Transverse colon (tissue), 4 donors: Measurements from ENCODE around the gene VANGL1. TPM values are rescaled to one million over a fixed set of nuclear protein-coding genes. Genes with fewer than 3 reads are reported as not detected.
A peak's percentile ranks its signal among the peaks of the same experiment; 100 is the strongest.

ENCODE experiments used
- DNase-seq: peaks from one replicate; pipeline ENCODE4 v3.0.0-alpha.2; 2019
- H3K27ac ChIP-seq, 4 donors: fragments of 200-600 bp; sonication (generic); 2 replicates each; pipeline ENCODE4 v1.5.1; 2016 to 2018; ENCODE audit warnings: inconsistent platforms in 4 of 4
- H3K27me3 ChIP-seq: fragments of 200-600 bp; sonication (generic); 2 replicates; pipeline ENCODE4 v1.5.1; 2017; ENCODE audit warnings: inconsistent platforms
- H3K36me3 ChIP-seq, 4 donors: fragments of 200-600 bp; sonication (generic); 2 replicates each; pipeline ENCODE4 v1.5.1; 2017 to 2019; ENCODE audit warnings: inconsistent platforms in 4 of 4
- H3K4me1 ChIP-seq, 4 donors: fragments of 200-600 bp; sonication (generic); 2 replicates each; pipeline ENCODE4 v1.5.1; 2017 to 2020; ENCODE audit warnings: inconsistent platforms in 4 of 4
- H3K4me3 ChIP-seq, 4 donors: fragments of 200-600 bp; sonication (generic); 1 replicate in 1 of 4; 2 replicates in 3 of 4; pipeline versions ENCODE4 v1.5.1 to v1.6.1; 2017 to 2019; ENCODE audit warnings: inconsistent platforms in 4 of 4
- H3K9me3 ChIP-seq, 2 donors: fragments of 200-600 bp; sonication (generic); 2 replicates each; pipeline ENCODE4 v1.5.1; 2017 to 2019; ENCODE audit warnings: inconsistent platforms in 2 of 2
- CTCF ChIP-seq, 5 experiments: fragments of 200-600 bp in 3 of 5; fragments of 450-650 bp in 2 of 5; sonication (generic) in 3 of 5; IDR thresholded peaks; 1 replicate in 2 of 5; 2 replicates in 3 of 5; pipeline ENCODE4 v1.5.1; 2016 to 2017; ENCODE audit warnings: antibody characterized with exemption in 5 of 5, inconsistent platforms in 3 of 5, mild to moderate bottlenecking in 2 of 5, moderate library complexity in 1 of 5
- EP300 ChIP-seq: sonication (generic); formaldehyde crosslinking; IDR thresholded peaks from one replicate; pipeline ENCODE4 v1.6.1; 2017; ENCODE audit warnings: antibody characterized with exemption, low read depth
- POLR2A ChIP-seq: fragments of 450-650 bp; IDR thresholded peaks from one replicate; pipeline ENCODE4 v1.6.1; 2016; ENCODE audit warnings: antibody characterized with exemption, mild to moderate bottlenecking, moderate library complexity
- POLR2AphosphoS5 ChIP-seq, 3 donors: sonication (generic); formaldehyde crosslinking; IDR thresholded peaks; one replicate each; pipeline ENCODE4 v1.6.1; 2016; ENCODE audit warnings: antibody characterized with exemption in 3 of 3
- WGBS, 2 donors: methylation state at CpG; one replicate each; pipeline ENCODE4 v1.1.5; 2018; ENCODE audit warnings: low coverage in 1 of 2; 5-methylcytosine and 5-hydroxymethylcytosine counted together
- in situ Hi-C, 4 donors: fragments of 200-750 bp; cut with MboI; loops; one replicate each; pipeline versions ENCODE4 v1.15.0 to v1.15.1; 2017; ENCODE audit warnings: low sequenced_read_pairs in 3 of 4, low pct_ligation_motif_present in 1 of 4, low pct_unique_long_range_greater_than_20kb in 1 of 4
- intact Hi-C: fragments of 100-400 bp; cut with DNase I; formaldehyde crosslinking; loops from one replicate; pipeline ENCODE4 v1.15.1; 2023; ENCODE audit warnings: low total_unique reads
- total RNA-seq, 4 donors: library from RNA; depleted of rRNA; stranded (reverse); fragments of >200 nt; gene quantifications; one replicate each; pipeline ENCODE4 v1.1.0, GENCODE V29; 2016

Gene VANGL1
- total RNA-seq, 4 donors from 2014 or later: 5.6 to 26.9 (median 16.9) TPM

- H3K4me1 ChIP-seq: no peaks in the 10 kb centered on the region
- intact Hi-C loops (loop anchor here (5.0 kb wide), 1 partner anchor 611 kb away; no protein-coding TSS in a partner anchor), in situ Hi-C loops (loop anchor here in 1 of 4 donors (10.0 kb wide), 1 partner anchor 54 kb away; the partner anchor contains the start of gene CASQ2)
- H3K27me3 ChIP-seq: no peaks in the 10 kb centered on the region
- WGBS, 2 donors: 0 to 60% methylated on average over 1 to 9 of the region's 9 CpGs
- no peaks in the 10 kb centered on the region for H3K9me3 ChIP-seq
- H3K36me3 ChIP-seq: no peaks in the 10 kb centered on the region
- H3K4me3 ChIP-seq: no peak overlapping the region
- H3K27ac ChIP-seq: no peak overlapping the region
- DNase-seq: no peak
- TF ChIP-seq POLR2A: no peak
- no peak for TF ChIP-seq EP300
- TF ChIP-seq CTCF (IDR thresholded peaks at IDR 0.05): no peak
- no peak for TF ChIP-seq POLR2AphosphoS5 (IDR thresholded peaks at IDR 0.05)
Measured at GRCh38 chr1:115710859-115711624, 69.3 kb downstream of the VANGL1 start.

- in situ Hi-C loops (loop anchor here in 1 of 4 donors (10.0 kb wide), 1 partner anchor 52 kb away; the partner anchor contains the start of gene CASQ2), intact Hi-C loops (loop anchor here (5.0 kb wide), 1 partner anchor 609 kb away; no protein-coding TSS in a partner anchor)
- no peaks in the 10 kb centered on the region for H3K36me3 ChIP-seq
- WGBS, 2 donors: 76 to 79% methylated on average over 2 to 10 of the region's 10 CpGs
- no peak overlapping the region for H3K4me3 ChIP-seq
- DNase-seq: no peak
- no peak for TF ChIP-seq POLR2AphosphoS5 (IDR thresholded peaks at IDR 0.05)
- no peak for TF ChIP-seq POLR2A
- TF ChIP-seq EP300: no peak
- TF ChIP-seq CTCF (IDR thresholded peaks at IDR 0.05): no peak
- H3K27me3 ChIP-seq: no peaks in the 10 kb centered on the region
- no peaks in the 10 kb centered on the region for H3K4me1 ChIP-seq
- no peak overlapping the region for H3K27ac ChIP-seq
- H3K9me3 ChIP-seq: no peaks in the 10 kb centered on the region
Measured at GRCh38 chr1:115712911-115713609, 71.3 kb downstream of the VANGL1 start.

- H3K27ac ChIP-seq: no peak overlapping the region
- no peaks in the 10 kb centered on the region for H3K36me3 ChIP-seq
- H3K27me3 ChIP-seq: no peaks in the 10 kb centered on the region
- TF ChIP-seq POLR2A: no peak
- TF ChIP-seq CTCF (IDR thresholded peaks at IDR 0.05): no peak
- no peak for TF ChIP-seq EP300
- no peak for TF ChIP-seq POLR2AphosphoS5 (IDR thresholded peaks at IDR 0.05)
- 61% methylated on average over 5 of the region's 5 CpGs; no CpG with 5 or more reads in 1 of the 2 donors for WGBS, 2 donors
- no peaks in the 10 kb centered on the region for H3K4me1 ChIP-seq
- H3K9me3 ChIP-seq: no peaks in the 10 kb centered on the region
- intact Hi-C loops: loop anchor here (5.0 kb wide), 1 partner anchor 608 kb away; no protein-coding TSS in a partner anchor
- in situ Hi-C loops: loop anchor here in 1 of 4 donors (10.0 kb wide), 1 partner anchor 51 kb away; the partner anchor contains the start of gene CASQ2
- no peak for DNase-seq
- no peak overlapping the region for H3K4me3 ChIP-seq
Measured at GRCh38 chr1:115713906-115714305, 72.1 kb downstream of the VANGL1 start.

DNA sequence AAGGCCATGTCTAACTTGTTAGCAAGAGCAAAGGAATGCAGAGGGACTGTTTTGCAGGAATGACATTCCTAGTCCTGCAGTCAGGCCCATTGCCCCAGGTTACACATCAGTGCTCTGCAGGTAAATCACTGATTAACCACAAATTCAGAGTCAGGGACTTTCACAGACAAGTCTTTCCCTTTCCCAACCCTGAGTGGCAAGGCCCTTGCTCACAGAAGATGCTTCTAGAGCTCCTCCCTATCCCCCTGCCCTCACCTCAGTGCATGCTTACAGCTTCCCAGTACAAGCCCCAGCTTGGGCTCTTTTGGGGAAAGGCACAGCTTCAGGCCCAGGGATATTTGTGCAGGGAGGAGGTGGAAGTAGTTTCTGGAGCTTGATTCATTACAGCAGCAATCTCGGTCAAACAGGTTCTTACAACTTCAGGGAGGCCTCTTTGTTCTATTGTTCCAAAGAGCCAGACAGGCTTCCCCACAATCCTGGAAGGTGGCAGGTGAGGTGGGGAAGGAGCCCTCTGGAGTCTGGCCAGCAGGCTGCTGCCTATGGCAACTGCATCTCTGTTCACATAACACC lies 72.9 kb downstream of the VANGL1 start:
- in situ Hi-C loops (loop anchor here in 1 of 4 donors (10.0 kb wide), 1 partner anchor 50 kb away; the partner anchor contains the start of gene CASQ2), intact Hi-C loops (loop anchor here (5.0 kb wide), 1 partner anchor 608 kb away; no protein-coding TSS in a partner anchor)
- no peaks in the 10 kb centered on the region for H3K4me1 ChIP-seq
- no peaks in the 10 kb centered on the region for H3K36me3 ChIP-seq
- no peak overlapping the region for H3K4me3 ChIP-seq
- no peaks in the 10 kb centered on the region for H3K9me3 ChIP-seq
- peak; percentile 63 for DNase-seq
- H3K27ac ChIP-seq: no peak overlapping the region
- TF ChIP-seq EP300: no peak
- TF ChIP-seq CTCF (IDR thresholded peaks at IDR 0.05): no peak
- TF ChIP-seq POLR2AphosphoS5 (IDR thresholded peaks at IDR 0.05): no peak
- no peak for TF ChIP-seq POLR2A
- 14% methylated on average over 1 of the region's 1 CpG; no CpG with 5 or more reads in 1 of the 2 donors for WGBS, 2 donors
- H3K27me3 ChIP-seq: no peaks in the 10 kb centered on the region
